OCI-LY7 (cell line): Measurements from ENCODE around the gene BSND. TPM values are rescaled to one million over a fixed set of nuclear protein-coding genes. Genes with fewer than 3 reads are reported as not detected.

ENCODE experiments used
- BruUV-seq: library from RNA; stranded (reverse); fragments of 400-500 nt; replicated peaks from 2 replicates; lab custom pipeline; 2021; lab: Mats Ljungman, UMichigan
- CTCF ChIA-PET: fragments of 300-600 bp; sonication (Branson Sonifier 250); formaldehyde crosslinking; loops from one replicate; lab custom pipeline; 2022; ENCODE audit warnings: antibody characterized with exemption; ENCODE audit not compliant: unreplicated experiment; lab: Charles Lee
- POLR2A ChIA-PET: fragments of 300-600 bp; sonication (Branson Sonifier 250); formaldehyde crosslinking; loops from one replicate; lab custom pipeline; 2022; ENCODE audit warnings: antibody characterized with exemption; lab: Charles Lee
- DNase-seq: peaks from one replicate; pipeline ENCODE4 v3.0.0-alpha.2; 2015; ENCODE audit warnings: low spot score
- H2AFZ ChIP-seq: fragments of 200-600 bp; sonication (generic), shearing (Covaris generic); 2 replicates; pipeline ENCODE4 v1.6.1; 2014; ENCODE audit warnings: mild to moderate bottlenecking, antibody characterized with exemption, low read length, moderate library complexity
- H3K27ac ChIP-seq: fragments of 200-600 bp; sonication (generic); 2 replicates; pipeline ENCODE4 v1.5.1; 2014; ENCODE audit warnings: mixed run types, low read depth, mild to moderate bottlenecking, moderate library complexity, low read length, inconsistent platforms; ENCODE audit not compliant: poor library complexity, severe bottlenecking
- H3K36me3 ChIP-seq: fragments of 200-600 bp; sonication (generic); 2 replicates; pipeline ENCODE4 v1.6.1; 2014; ENCODE audit warnings: mild to moderate bottlenecking, antibody characterized with exemption, low read length, moderate library complexity, mixed read lengths; ENCODE audit not compliant: insufficient read depth
- H3K4me1 ChIP-seq: fragments of 200-600 bp; sonication (generic); 2 replicates; pipeline ENCODE4 v1.5.1; 2014; ENCODE audit warnings: mild to moderate bottlenecking, low read length; ENCODE audit not compliant: insufficient read depth, poor library complexity, severe bottlenecking
- H3K4me2 ChIP-seq: fragments of 200-600 bp; sonication (generic); 2 replicates; pipeline ENCODE4 v1.6.1; 2014; ENCODE audit warnings: mild to moderate bottlenecking, low read length
- H3K4me3 ChIP-seq: fragments of 200-600 bp; sonication (generic); 2 replicates; pipeline ENCODE4 v1.5.1; 2014; ENCODE audit warnings: mild to moderate bottlenecking, low read depth, low read length; ENCODE audit not compliant: poor library complexity, severe bottlenecking
- H3K79me2 ChIP-seq: fragments of 200-600 bp; sonication (generic); 2 replicates; pipeline ENCODE4 v1.6.1; 2016; ENCODE audit warnings: low read depth, mild to moderate bottlenecking, low read length, moderate library complexity, mixed read lengths; ENCODE audit not compliant: insufficient read depth
- H3K9me2 ChIP-seq: fragments of 200-600 bp; sonication (generic); 2 replicates; pipeline ENCODE4 v1.6.1; 2016; ENCODE audit warnings: mild to moderate bottlenecking, low read length, mixed read lengths; ENCODE audit not compliant: insufficient read depth
- H3K9me3 ChIP-seq: fragments of 200-600 bp; sonication (generic); 2 replicates; pipeline ENCODE4 v1.6.1; 2014; ENCODE audit warnings: mild to moderate bottlenecking, mixed run types, low read length, mixed read lengths
- H4K20me1 ChIP-seq: fragments of 200-600 bp; sonication (generic); 2 replicates; pipeline ENCODE4 v1.6.1; 2014; ENCODE audit warnings: mild to moderate bottlenecking, antibody characterized with exemption, low read length, moderate library complexity, mixed read lengths; ENCODE audit not compliant: insufficient read depth
- CTCF ChIP-seq: fragments of 200-600 bp; sonication (generic); conservative IDR thresholded peaks from 2 replicates; pipeline ENCODE4 v1.5.1; 2014; ENCODE audit warnings: mild to moderate bottlenecking, antibody characterized with exemption, low read length, moderate library complexity, mixed read lengths
- EZH2phosphoT487 ChIP-seq: fragments of 200-600 bp; sonication (generic); IDR thresholded peaks from 2 replicates; pipeline ENCODE4 v1.6.1; 2018; ENCODE audit warnings: low read depth, borderline replicate concordance, mild to moderate bottlenecking, mixed run types, antibody characterized with exemption, low read length, moderate library complexity, mixed read lengths
- intact Hi-C: fragments of 100-400 bp; cut with micrococcal nuclease; formaldehyde crosslinking; loops from one replicate; pipeline ENCODE4 v1.10.0; 2022; ENCODE audit not compliant: unreplicated experiment
- total RNA-seq, 2 experiments: library from RNA; depleted of rRNA in 1 of 2; stranded (reverse); fragments of >200 nt in 1 of 2; shearing (Covaris generic) in 1 of 2; gene quantifications; 2 replicates each; pipeline ENCODE4 v1.2.3, GENCODE V29; 2014 to 2022

BSND gene
- total RNA-seq, 2 experiments from 2014 or later = not detected

DNA sequence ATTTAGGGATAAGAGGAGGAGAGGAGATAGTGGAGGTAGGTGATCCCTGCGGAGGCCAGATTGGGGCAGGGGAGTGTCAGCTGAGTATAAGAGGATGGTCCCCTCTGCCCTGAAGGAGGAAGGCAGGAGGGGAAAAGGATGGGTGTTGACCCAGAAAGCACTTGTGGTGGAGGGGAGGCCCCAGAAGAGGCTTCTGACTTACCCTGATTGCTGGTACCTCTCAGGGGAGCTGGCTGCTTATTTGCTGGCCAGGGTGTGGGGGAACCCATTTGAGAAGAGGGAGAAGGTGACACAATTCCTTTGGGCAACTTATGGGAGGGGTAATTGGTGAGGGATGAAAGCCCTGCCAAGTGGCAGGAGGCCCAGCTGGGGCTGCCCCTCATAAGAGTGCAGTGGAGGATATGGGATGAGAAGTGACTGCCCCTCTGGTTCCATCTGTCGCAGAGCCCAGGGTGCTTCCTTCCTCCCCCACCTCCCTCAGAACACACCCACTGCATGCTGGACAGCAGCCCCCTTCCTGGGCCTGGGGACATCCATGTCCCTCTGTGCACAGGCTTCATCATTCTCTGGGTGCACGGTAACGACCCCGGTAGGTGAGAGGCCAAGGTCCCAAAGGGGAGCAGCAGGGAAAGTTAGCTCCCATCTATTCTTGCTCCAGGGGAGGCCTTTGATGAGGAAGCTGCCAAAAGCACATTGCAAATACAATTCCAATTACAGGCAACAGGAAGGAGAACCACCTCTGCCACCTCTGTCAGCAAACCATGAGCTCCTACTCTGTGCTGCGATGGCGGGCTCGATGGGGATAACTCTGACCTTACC, 39.2 kb downstream of the BSND start:
- intact Hi-C loops = no loop called here
- Histone ChIP-seq H3K4me1 (no peaks in the 10 kb centered on the region), H3K79me2 (no peaks in the 10 kb centered on the region), H4K20me1 (no peaks in the 10 kb centered on the region), H3K36me3 (no peaks in the 10 kb centered on the region), H3K27ac (no peak overlapping the region), H3K4me3 (no peak overlapping the region), H3K9me3 (no peaks in the 10 kb centered on the region), H2AFZ (no peak overlapping the region), H3K4me2 (no peak overlapping the region), H3K9me2 (no peaks in the 10 kb centered on the region)
- POLR2A ChIA-PET = no interaction called here
- no TSS peak for BruUV-seq
- CTCF ChIA-PET = no interaction called here
- TF ChIP-seq EZH2phosphoT487 = no peak
- no peak for TF ChIP-seq CTCF
- no peak for DNase-seq

- no TSS peak for BruUV-seq
- H4K20me1 ChIP-seq = no peaks in the 10 kb centered on the region
- intact Hi-C loops = no loop called here
- no peak overlapping the region for H3K4me3 ChIP-seq
- ChIA-PET POLR2A (no interaction called here), CTCF (no interaction called here)
- no peaks in the 10 kb centered on the region for H3K9me3 ChIP-seq
- DNase-seq = no peak
- TF ChIP-seq CTCF (no peak), EZH2phosphoT487 (no peak)
- H3K36me3 ChIP-seq = no peaks in the 10 kb centered on the region
- no peak overlapping the region for H3K4me2 ChIP-seq
- no peak overlapping the region for H3K27ac ChIP-seq
- no peaks in the 10 kb centered on the region for H3K9me2 ChIP-seq
- H3K4me1 ChIP-seq = no peaks in the 10 kb centered on the region
- no peak overlapping the region for H2AFZ ChIP-seq
- no peaks in the 10 kb centered on the region for H3K79me2 ChIP-seq
Observed at GRCh38 chr1:55038552-55038838, 39.8 kb downstream of the BSND start.

GRCh38 chr1:55038974-55039341, 40.2 kb downstream of the BSND start:
- Histone ChIP-seq H3K36me3 (no peaks in the 10 kb centered on the region), H3K4me2 (no peak overlapping the region), H3K27ac (no peak overlapping the region), H3K4me3 (no peak overlapping the region), H3K9me3 (no peaks in the 10 kb centered on the region), H4K20me1 (no peaks in the 10 kb centered on the region), H2AFZ (no peak overlapping the region), H3K79me2 (no peaks in the 10 kb centered on the region), H3K4me1 (no peaks in the 10 kb centered on the region), H3K9me2 (no peaks in the 10 kb centered on the region)
- POLR2A ChIA-PET = no interaction called here
- TF ChIP-seq CTCF = no peak
- no peak for TF ChIP-seq EZH2phosphoT487
- DNase-seq = no peak
- BruUV-seq = no TSS peak
- intact Hi-C loops = no loop called here
- CTCF ChIA-PET = no interaction called here
